Endodermal cell (in vitro differentiated cells): ENCODE results near the gene TECRL. TPM values are rescaled to one million over a fixed set of nuclear protein-coding genes. Genes with fewer than 3 reads are reported as not detected.

Source experiments
- DNase-seq: peaks from one replicate; pipeline ENCODE4 v3.0.0-alpha.2; 2017
- H3K27ac ChIP-seq: 2 replicates; pipeline ENCODE4 v1.5.1; 2013; ENCODE audit warnings: mild to moderate bottlenecking, low read depth, low read length, moderate library complexity
- H3K27me3 ChIP-seq: 2 replicates; pipeline ENCODE4 v1.6.1; 2013; ENCODE audit warnings: mild to moderate bottlenecking, low read length, moderate library complexity; ENCODE audit not compliant: insufficient read depth, control insufficient read depth, poor library complexity, severe bottlenecking
- H3K36me3 ChIP-seq: 2 replicates; pipeline ENCODE4 v1.7.0; 2013; ENCODE audit warnings: mild to moderate bottlenecking, low read length, moderate library complexity; ENCODE audit not compliant: control insufficient read depth, insufficient read depth
- H3K4me1 ChIP-seq: one replicate; pipeline ENCODE4 v1.7.0; 2013; ENCODE audit warnings: low read length; ENCODE audit not compliant: control insufficient read depth, insufficient read depth
- H3K4me3 ChIP-seq: 2 replicates; pipeline ENCODE4 v1.5.1; 2013; ENCODE audit warnings: mild to moderate bottlenecking, low read length, moderate library complexity
- H3K9ac ChIP-seq: 2 replicates; pipeline ENCODE4 v1.6.1; 2013; ENCODE audit warnings: mild to moderate bottlenecking, low read length, moderate library complexity; ENCODE audit not compliant: poor library complexity, severe bottlenecking; ENCODE audit errors: extremely low read depth
- H3K9me3 ChIP-seq: 2 replicates; pipeline ENCODE4 v1.6.1; 2013; ENCODE audit warnings: mild to moderate bottlenecking, low read length, moderate library complexity; ENCODE audit not compliant: control insufficient read depth
- H3K27ac Mint-ChIP-seq: 2 replicates; pipeline ENCODE4 v1.8.0; 2020; ENCODE audit warnings: mixed read lengths
- H3K27me3 Mint-ChIP-seq: 2 replicates; pipeline ENCODE4 v1.8.0; 2021; ENCODE audit warnings: mild to moderate bottlenecking, mixed read lengths; ENCODE audit not compliant: insufficient read depth
- H3K36me3 Mint-ChIP-seq: 2 replicates; pipeline ENCODE4 v1.8.0; 2020; ENCODE audit warnings: low read depth, mixed read lengths
- H3K4me1 Mint-ChIP-seq: 2 replicates; pipeline ENCODE4 v1.8.0; 2020; ENCODE audit warnings: mixed read lengths
- H3K4me3 Mint-ChIP-seq: 2 replicates; pipeline ENCODE4 v1.8.0; 2020; ENCODE audit warnings: mild to moderate bottlenecking, moderate library complexity, mixed read lengths
- H3K9me3 Mint-ChIP-seq: 2 replicates; pipeline ENCODE4 v1.8.0; 2020; ENCODE audit warnings: mild to moderate bottlenecking, mixed read lengths
- CTCF ChIP-seq: fragments of 200-600 bp; sonication (generic); conservative IDR thresholded peaks from 2 replicates; pipeline ENCODE4 v1.5.0; 2021; ENCODE audit warnings: antibody characterized with exemption, mild to moderate bottlenecking
- WGBS, 2 experiments: methylation state at CpG; one replicate each; pipeline versions ENCODE4 v1.1.5 to v1.1.7; 2013; ENCODE audit warnings: missing lambda C conversion rate in 2 of 2, mixed read lengths in 1 of 2; ENCODE audit not compliant: insufficient coverage in 1 of 2, insufficient read length in 1 of 2; 5-methylcytosine and 5-hydroxymethylcytosine counted together
- total RNA-seq, 2 donors: library from RNA; stranded (reverse); fragmentation: NEBNext Ultra II Directional in 1 of 2; extraction: Animal tissue kit (Norgen Biotek cat#: 25700) in 1 of 2; gene quantifications; 2 replicates in 1 of 2; 3 replicates in 1 of 2; pipeline ENCODE4 v1.2.1, GENCODE V29; 2021

TECRL gene
- total RNA-seq, 2 donors from 2014 or later = not detected

- no peaks in the 10 kb centered on the region for H3K27me3 Mint-ChIP-seq
- 100% methylated on average over 1 of the region's 1 CpG; no CpG with 5 or more reads in 1 of the 2 experiments for whole genome bisulfite sequencing, 2 experiments
These were observed 82.0 kb downstream of the TECRL start for GRCh38 chr4:64327237-64327636.

GRCh38 chr4:64326507-64326906 is 82.7 kb downstream of the TECRL start:
- Mint-ChIP-seq H3K9me3 (peaks cover 5% of the 10 kb centered on the region), H3K36me3 (no peaks in the 10 kb centered on the region), H3K4me1 (no peaks in the 10 kb centered on the region), H3K27ac (no peak overlapping the region), H3K27me3 (no peaks in the 10 kb centered on the region), H3K4me3 (no peak overlapping the region)
- Histone ChIP-seq H3K9ac (no peak overlapping the region), H3K27ac (no peak overlapping the region), H3K9me3 (peaks cover 6% of the 10 kb centered on the region), H3K4me1 (no peaks in the 10 kb centered on the region), H3K27me3 (no peaks in the 10 kb centered on the region), H3K36me3 (no peaks in the 10 kb centered on the region), H3K4me3 (no peak overlapping the region)
- TF ChIP-seq CTCF = no peak
- no CpG with 5 or more reads among the region's 1 CpG for WGBS, 2 experiments
- DNase-seq = no peak

More at GRCh38 chr4:64327237-64327636, 82.0 kb downstream of the TECRL start:
- no peak overlapping the region for H3K27ac ChIP-seq
- DNase-seq = no peak
- no peaks in the 10 kb centered on the region for H3K36me3 ChIP-seq
- no peaks in the 10 kb centered on the region for H3K4me1 ChIP-seq
- no peak for TF ChIP-seq CTCF
- no peaks in the 10 kb centered on the region for H3K4me1 Mint-ChIP-seq
- no peak overlapping the region for H3K4me3 Mint-ChIP-seq
- no peak overlapping the region for H3K4me3 ChIP-seq
- peaks cover 5% of the 10 kb centered on the region for H3K9me3 Mint-ChIP-seq
- no peaks in the 10 kb centered on the region for H3K36me3 Mint-ChIP-seq
- H3K27ac Mint-ChIP-seq = no peak overlapping the region
- H3K9me3 ChIP-seq = peaks cover 6% of the 10 kb centered on the region
- H3K27me3 ChIP-seq = no peaks in the 10 kb centered on the region
- no peak overlapping the region for H3K9ac ChIP-seq

GRCh38 chr4:64306255-64306565 is 103.0 kb downstream of the TECRL start:
- no peak overlapping the region for H3K27ac ChIP-seq

More at GRCh38 chr4:64306255-64306565, 103.0 kb downstream of the TECRL start:
- Mint-ChIP-seq H3K27me3 (no peaks in the 10 kb centered on the region), H3K9me3 (peaks cover 16% of the 10 kb centered on the region), H3K4me3 (no peak overlapping the region), H3K4me1 (no peaks in the 10 kb centered on the region), H3K36me3 (no peaks in the 10 kb centered on the region), H3K27ac (no peak overlapping the region)
- Histone ChIP-seq H3K36me3 (no peaks in the 10 kb centered on the region), H3K4me3 (no peak overlapping the region), H3K9me3 (peaks cover 16% of the 10 kb centered on the region), H3K4me1 (no peaks in the 10 kb centered on the region), H3K9ac (no peak overlapping the region), H3K27me3 (no peaks in the 10 kb centered on the region)
- WGBS, 2 experiments = 74 to 100% methylated on average over 1 to 3 of the region's 4 CpGs
- no peak for DNase-seq
- TF ChIP-seq CTCF = no peak
